ENCODE results near the gene EID3.

- no peak for TF ChIP-seq EP300 (IDR thresholded peaks at IDR 0.05; ENCODE audit: borderline replicate concordance in 1 of 2, control insufficient read depth in 1 of 2, low read depth in 2 of 2, low read length in 2 of 2)
- TF ChIP-seq RAD51 (IDR thresholded peaks at IDR 0.05) = no peak
- TF ChIP-seq CTCF (IDR thresholded peaks at IDR 0.05 in 2 of 3, conservative IDR thresholded peaks at IDR 0.05 in 1 of 3; ENCODE audit: control insufficient read depth in 2 of 3, extremely low read depth in 1 of 3, insufficient read depth in 1 of 3, low read depth in 3 of 3, low read length in 3 of 3) = no peak
- no peak for TF ChIP-seq TCF7 (IDR thresholded peaks at IDR 0.05; ENCODE audit: borderline replicate concordance)
- no peak for TF ChIP-seq CREM (IDR thresholded peaks at IDR 0.05; ENCODE audit: low read depth)
- TF ChIP-seq BHLHE40 (IDR thresholded peaks at IDR 0.05; ENCODE audit: borderline replicate concordance in 1 of 2, low read depth in 2 of 2, low read length in 1 of 2) = no peak
Measured at GRCh38 chr12:104290320-104290719, 13.2 kb upstream of the EID3 start.

All from GM12878 (cell line).